ENCODE measurements around the gene PRKCB.

- TF ChIP-seq EZH2 (IDR thresholded peaks at IDR 0.05; ENCODE audit: borderline replicate concordance) (no peak), CTCF (IDR thresholded peaks at IDR 0.05; ENCODE audit: poor library complexity) (no peak)
Observed at GRCh38 chr16:24135624-24136565, 300.1 kb downstream of the PRKCB start.
